ENCODE data around the gene IPO11.

IPO11 gene

GRCh38 chr5:62572918-62573514, 160.5 kb downstream of the IPO11 start:
- DNase-seq (ENCODE audit: low spot score), result no peak

- no peak for DNase-seq (ENCODE audit: low spot score)
These were observed 162.0 kb downstream of the IPO11 start for GRCh38 chr5:62574599-62574998.

GRCh38 chr5:62575066-62575465, 162.5 kb downstream of the IPO11 start:
- DNase-seq (ENCODE audit: low spot score), result no peak

- no peak for DNase-seq (ENCODE audit: low spot score)
These were observed 162.9 kb downstream of the IPO11 start for GRCh38 chr5:62575489-62575888.

- no peak for DNase-seq (ENCODE audit: low spot score)
These were observed 164.1 kb downstream of the IPO11 start for GRCh38 chr5:62576570-62577170.

- no peak for DNase-seq (ENCODE audit: low spot score)
These were observed 164.9 kb downstream of the IPO11 start for GRCh38 chr5:62577488-62577887.

- DNase-seq (ENCODE audit: low spot score), result peak; percentile 31
These were observed 166.0 kb downstream of the IPO11 start, which contains the start of gene LRRC70 for GRCh38 chr5:62578540-62578939. LRRC70 (plus strand) TSS chr5:62578819; CDS start chr5:62579439, 620 bp downstream.

- no peak for DNase-seq (ENCODE audit: low spot score)
These were observed 167.2 kb downstream of the IPO11 start for GRCh38 chr5:62579761-62580160.

GRCh38 chr5:62581836-62582597, 169.5 kb downstream of the IPO11 start:
- DNase-seq (ENCODE audit: low spot score), result no peak

GRCh38 chr5:62584391-62584790, 171.8 kb downstream of the IPO11 start:
- no peak for DNase-seq (ENCODE audit: low spot score)

- no peak for DNase-seq (ENCODE audit: low spot score)
These were observed 172.7 kb downstream of the IPO11 start for GRCh38 chr5:62585306-62585705.

- DNase-seq (ENCODE audit: low spot score), result no peak
These were observed 173.2 kb downstream of the IPO11 start for GRCh38 chr5:62585751-62586150.

- no peak for DNase-seq (ENCODE audit: low spot score)
These were observed 175.2 kb downstream of the IPO11 start for GRCh38 chr5:62587737-62588136.

- no peak for DNase-seq (ENCODE audit: low spot score)
These were observed 176.1 kb downstream of the IPO11 start for GRCh38 chr5:62588668-62589067.

GRCh38 chr5:62589504-62589903, 176.9 kb downstream of the IPO11 start:
- no peak for DNase-seq (ENCODE audit: low spot score)

- DNase-seq (ENCODE audit: low spot score), result no peak
These were observed 177.8 kb downstream of the IPO11 start for GRCh38 chr5:62590387-62590786.

GRCh38 chr5:62592558-62592957, 180.0 kb downstream of the IPO11 start:
- no peak for DNase-seq (ENCODE audit: low spot score)

GRCh38 chr5:62593331-62593730, 180.8 kb downstream of the IPO11 start:
- DNase-seq (ENCODE audit: low spot score), result no peak

GRCh38 chr5:62594364-62594984, 181.9 kb downstream of the IPO11 start:
- no peak for DNase-seq (ENCODE audit: low spot score)

- no peak for DNase-seq (ENCODE audit: low spot score)
These were observed 183.5 kb downstream of the IPO11 start for GRCh38 chr5:62596096-62596495.

GRCh38 chr5:62596691-62597090, 184.1 kb downstream of the IPO11 start:
- no peak for DNase-seq (ENCODE audit: low spot score)

- no peak for DNase-seq (ENCODE audit: low spot score)
These were observed 184.8 kb downstream of the IPO11 start for GRCh38 chr5:62597314-62597713.

Measured in Ammon's horn (tissue), 1 donor.